Measurements from ENCODE around the gene TECPR2.
A peak's percentile ranks its signal among the peaks of the same experiment; 100 is the strongest.
"Not testable (repeated sequence)": the region's sequence is repeated elsewhere in the genome, so short reads cannot be mapped to it uniquely, and the experiment has no call there.

The TECPR2 gene

GRCh38 chr14:102523569-102524450 is 161.1 kb downstream of the TECPR2 start:
- no peak for DNase-seq (ENCODE audit: low read depth in 3 of 3, low spot score in 1 of 3)

GRCh38 chr14:102524451-102525218 is 161.9 kb downstream of the TECPR2 start:
- peak; percentile 73 to 94 (median 74) for DNase-seq (ENCODE audit: low read depth in 3 of 3, low spot score in 1 of 3)

GRCh38 chr14:102525219-102525928 is 162.6 kb downstream of the TECPR2 start:
- DNase-seq (ENCODE audit: low read depth in 3 of 3, low spot score in 1 of 3), result no peak

GRCh38 chr14:102525929-102526497 is 163.3 kb downstream of the TECPR2 start:
- no peak for DNase-seq (ENCODE audit: low read depth in 3 of 3, low spot score in 1 of 3)

- no peak for DNase-seq (ENCODE audit: low read depth in 3 of 3, low spot score in 1 of 3)
These were observed 165.9 kb downstream of the TECPR2 start for GRCh38 chr14:102528431-102529170.

GRCh38 chr14:102530828-102531478 is 168.2 kb downstream of the TECPR2 start:
- no peak for DNase-seq (ENCODE audit: low read depth in 3 of 3, low spot score in 1 of 3)

GRCh38 chr14:102532204-102532658 is 169.5 kb downstream of the TECPR2 start:
- DNase-seq (ENCODE audit: low read depth in 3 of 3, low spot score in 1 of 3), result no peak

GRCh38 chr14:102537981-102538601 is 175.3 kb downstream of the TECPR2 start:
- DNase-seq (ENCODE audit: low read depth in 3 of 3, low spot score in 1 of 3), result no peak

GRCh38 chr14:102538602-102539543 is 176.1 kb downstream of the TECPR2 start:
- no peak for DNase-seq (ENCODE audit: low read depth in 3 of 3, low spot score in 1 of 3)

GRCh38 chr14:102539544-102540314 is 177.0 kb downstream of the TECPR2 start:
- DNase-seq (ENCODE audit: low read depth in 3 of 3, low spot score in 1 of 3), result no peak

- DNase-seq (ENCODE audit: low read depth in 3 of 3, low spot score in 1 of 3), result no peak
These were observed 177.7 kb downstream of the TECPR2 start for GRCh38 chr14:102540315-102541028.

- DNase-seq (ENCODE audit: low read depth in 3 of 3, low spot score in 1 of 3), result not testable (repeated sequence)
These were observed 178.3 kb downstream of the TECPR2 start for GRCh38 chr14:102541029-102541491.

GRCh38 chr14:102541771-102542170 is 179.0 kb downstream of the TECPR2 start:
- DNase-seq (ENCODE audit: low read depth in 3 of 3, low spot score in 1 of 3), result no peak

- no peak for DNase-seq (ENCODE audit: low read depth in 3 of 3, low spot score in 1 of 3)
These were observed 181.5 kb downstream of the TECPR2 start for GRCh38 chr14:102544046-102544746.

- no peak for DNase-seq (ENCODE audit: low read depth in 3 of 3, low spot score in 1 of 3)
These were observed 182.2 kb downstream of the TECPR2 start for GRCh38 chr14:102544747-102545460.

All from stimulated activated CD4-positive, alpha-beta T cell treated with anti-CD3 and anti-CD28 coated beads, TNF-alpha, amount 100 ng/mL, for 1 hour (primary cell).